B cell (primary cell): ENCODE data around the gene UBE4A. TPM values are rescaled to one million over a fixed set of nuclear protein-coding genes. Genes with fewer than 3 reads are reported as not detected.
A peak's percentile ranks its signal among the peaks of the same experiment; 100 is the strongest.

Experiments used
- ATAC-seq: fragments of 200-7000 bp; cut with Tn5 transposase; one replicate; pipeline ENCODE4 v1.10.0; 2021; ENCODE audit warnings: low read depth, mild to moderate bottlenecking, moderate number of reproducible peaks, moderate library complexity
- CTCF ChIA-PET: fragments of 350-600 bp; sonication (Branson Sonifier 250); formaldehyde crosslinking; loops from one replicate; lab custom pipeline; 2021; ENCODE audit warnings: antibody characterized with exemption, inconsistent platforms; lab: Charles Lee
- POLR2A ChIA-PET: fragments of 350-600 bp; sonication (Branson Sonifier 250); formaldehyde crosslinking; loops from one replicate; lab custom pipeline; 2021; ENCODE audit warnings: antibody characterized with exemption; lab: Charles Lee
- DNase-seq: peaks from one replicate; pipeline ENCODE4 v3.0.0; 2013
- H2AFZ ChIP-seq: 2 replicates; pipeline ENCODE4 v1.6.1; 2012; ENCODE audit warnings: mild to moderate bottlenecking, low read depth, low read length; ENCODE audit not compliant: insufficient read depth, poor library complexity, severe bottlenecking
- H3K27ac ChIP-seq, 2 donors: 1 replicate in 1 of 2; 2 replicates in 1 of 2; pipeline ENCODE4 v1.5.1; 2012 to 2013; ENCODE audit warnings: low read length in 2 of 2, mild to moderate bottlenecking in 2 of 2, moderate library complexity in 1 of 2
- H3K27me3 ChIP-seq, 4 experiments: fragments of 200-600 bp in 1 of 4; sonication (generic) in 1 of 4; replicated peaks in 1 of 4; 1 replicate in 2 of 4; 2 replicates in 2 of 4; pipeline versions ENCODE4 v1.6.1 to v1.7.0; 2013 to 2016; ENCODE audit warnings: low read length in 3 of 4, mild to moderate bottlenecking in 2 of 4, mixed read lengths in 1 of 4, moderate library complexity in 1 of 4; ENCODE audit not compliant: insufficient read depth in 4 of 4, control insufficient read depth in 3 of 4; ENCODE audit errors: control extremely low read depth in 1 of 4
- H3K36me3 ChIP-seq, 2 experiments: replicated peaks in 1 of 2; 1 replicate in 1 of 2; 2 replicates in 1 of 2; pipeline versions ENCODE4 v1.6.1 to v1.7.1; 2013; ENCODE audit warnings: low read length in 1 of 2; ENCODE audit not compliant: insufficient read depth in 2 of 2, control insufficient read depth in 1 of 2; ENCODE audit errors: control extremely low read depth in 1 of 2, extremely low read depth in 1 of 2
- H3K4me1 ChIP-seq, 2 donors: fragments of 200-600 bp in 1 of 2; sonication (generic) in 1 of 2; 1 replicate in 1 of 2; 2 replicates in 1 of 2; pipeline versions ENCODE4 v1.5.1 to v1.6.1; 2013 to 2017; ENCODE audit warnings: low read length in 2 of 2; ENCODE audit not compliant: control insufficient read depth in 2 of 2, insufficient read depth in 2 of 2
- H3K4me2 ChIP-seq: replicated peaks from 2 replicates; pipeline ENCODE3; 2012; ENCODE audit warnings: mild to moderate bottlenecking, low read depth, low read length; ENCODE audit not compliant: poor library complexity, severe bottlenecking
- H3K4me3 ChIP-seq, 5 experiments: fragments of 200-600 bp in 1 of 5; sonication (generic) in 1 of 5; 1 replicate in 3 of 5; 2 replicates in 2 of 5; pipeline versions ENCODE4 v1.5.1 to v1.7.0; 2011 to 2016; ENCODE audit warnings: low read length in 4 of 5, mild to moderate bottlenecking in 4 of 5, low read depth in 2 of 5, control low read depth in 1 of 5, moderate library complexity in 1 of 5; ENCODE audit not compliant: insufficient read depth in 1 of 5; ENCODE audit errors: control extremely low read depth in 1 of 5, extremely low read depth in 1 of 5
- H3K79me2 ChIP-seq: fragments of 200-600 bp; sonication (generic); one replicate; pipeline ENCODE4 v1.6.0; 2016; ENCODE audit warnings: low read length; ENCODE audit not compliant: control insufficient read depth, insufficient read depth
- H3K9ac ChIP-seq: fragments of 200-600 bp; sonication (generic); 2 replicates; pipeline ENCODE4 v1.6.1; 2017; ENCODE audit warnings: mild to moderate bottlenecking, low read length, moderate library complexity
- H3K9me3 ChIP-seq, 3 donors: one replicate each; pipeline versions ENCODE4 v1.6.1 to v1.7.1; 2013; ENCODE audit warnings: low read length in 2 of 3; ENCODE audit not compliant: control insufficient read depth in 2 of 3, insufficient read depth in 1 of 3; ENCODE audit errors: control extremely low read depth in 1 of 3
- H4K20me1 ChIP-seq: 2 replicates; pipeline ENCODE4 v1.6.0; 2012; ENCODE audit warnings: mild to moderate bottlenecking, low read length; ENCODE audit not compliant: insufficient read depth, control insufficient read depth, poor library complexity, severe bottlenecking
- H3K27ac Mint-ChIP-seq: one replicate; pipeline ENCODE4 v1.8.0; 2021; ENCODE audit warnings: mixed read lengths
- H3K27me3 Mint-ChIP-seq: one replicate; pipeline ENCODE4 v1.8.0; 2021; ENCODE audit warnings: mixed read lengths
- H3K4me1 Mint-ChIP-seq: one replicate; pipeline ENCODE4 v1.8.0; 2021; ENCODE audit warnings: mixed read lengths
- H3K4me3 Mint-ChIP-seq: one replicate; pipeline ENCODE4 v1.8.0; 2021; ENCODE audit warnings: mixed read lengths
- H3K9me3 Mint-ChIP-seq: one replicate; pipeline ENCODE4 v1.8.0; 2022; ENCODE audit warnings: mixed read lengths; ENCODE audit not compliant: insufficient read depth
- EZH2 ChIP-seq: IDR thresholded peaks from 2 replicates; pipeline ENCODE4 v1.6.1; 2012; ENCODE audit warnings: borderline replicate concordance, low read depth, mild to moderate bottlenecking, moderate library complexity, low read length; ENCODE audit not compliant: insufficient read depth, poor library complexity, severe bottlenecking
- WGBS: methylation state at CpG from one replicate; pipeline ENCODE4 v1.1.5; 2013; ENCODE audit warnings: missing lambda C conversion rate; ENCODE audit not compliant: insufficient coverage; 5-methylcytosine and 5-hydroxymethylcytosine counted together
- intact Hi-C: fragments of 100-400 bp; cut with micrococcal nuclease; formaldehyde crosslinking; loops from one replicate; pipeline ENCODE4 v1.10.0; 2022
- polyA plus RNA-seq: library from polyadenylated mRNA; depleted of rRNA; stranded (reverse); fragments of >200 nt; gene quantifications from 2 replicates; pipeline ENCODE4 v1.2.3, GENCODE V29; 2012
- total RNA-seq, 2 donors: library from RNA; stranded (reverse); fragments of 120-200 nt in 1 of 2; gene quantifications; 1 replicate in 1 of 2; 2 replicates in 1 of 2; pipeline versions ENCODE4 v1.2.3 to v1.2.4, GENCODE V29; 2013 to 2022
- TF ChIP-seq, protein P1 (sequence below): fragments of 200-600 bp; IDR thresholded peaks from one replicate; pipeline ENCODE4 v1.8.0; 2022; ENCODE audit warnings: antibody characterized with exemption, mild to moderate bottlenecking

The UBE4A gene
- total and polyA plus RNA-seq, 2 donors (not counting 1 experiment from before 2014, with no cell fraction given), result 14.7 to 37.3 TPM

- Mint-ChIP-seq H3K9me3 (no peaks in the 10 kb centered on the region), H3K27ac (peak overlapping the region; percentile 33), H3K4me1 (peaks cover 73% of the 10 kb centered on the region), H3K27me3 (no peaks in the 10 kb centered on the region), H3K4me3 (peak overlapping the region; percentile 4)
- Histone ChIP-seq H3K9me3 (no peaks in the 10 kb centered on the region), H3K9ac (no peak overlapping the region), H2AFZ (no peak overlapping the region), H3K4me1 (peaks cover 85 to 90% of the 10 kb centered on the region in 2 donors), H3K27me3 (no peaks in the 10 kb centered on the region), H3K4me3 (no peak overlapping the region), H4K20me1 (no peaks in the 10 kb centered on the region), H3K79me2 (no peaks in the 10 kb centered on the region), H3K27ac (peak overlapping the region in 1 of 2 donors; percentile 59), H3K4me2 (peak overlapping the region; percentile 44), H3K36me3 (no peaks in the 10 kb centered on the region)
- 0% methylated on average over 1 of the region's 1 CpG for WGBS
- DNase-seq (peak; percentile 41), ATAC-seq (no peak)
- CTCF ChIA-PET, result no interaction called here
- no peak for TF ChIP-seq EZH2
- TF ChIP-seq, protein P1, sequence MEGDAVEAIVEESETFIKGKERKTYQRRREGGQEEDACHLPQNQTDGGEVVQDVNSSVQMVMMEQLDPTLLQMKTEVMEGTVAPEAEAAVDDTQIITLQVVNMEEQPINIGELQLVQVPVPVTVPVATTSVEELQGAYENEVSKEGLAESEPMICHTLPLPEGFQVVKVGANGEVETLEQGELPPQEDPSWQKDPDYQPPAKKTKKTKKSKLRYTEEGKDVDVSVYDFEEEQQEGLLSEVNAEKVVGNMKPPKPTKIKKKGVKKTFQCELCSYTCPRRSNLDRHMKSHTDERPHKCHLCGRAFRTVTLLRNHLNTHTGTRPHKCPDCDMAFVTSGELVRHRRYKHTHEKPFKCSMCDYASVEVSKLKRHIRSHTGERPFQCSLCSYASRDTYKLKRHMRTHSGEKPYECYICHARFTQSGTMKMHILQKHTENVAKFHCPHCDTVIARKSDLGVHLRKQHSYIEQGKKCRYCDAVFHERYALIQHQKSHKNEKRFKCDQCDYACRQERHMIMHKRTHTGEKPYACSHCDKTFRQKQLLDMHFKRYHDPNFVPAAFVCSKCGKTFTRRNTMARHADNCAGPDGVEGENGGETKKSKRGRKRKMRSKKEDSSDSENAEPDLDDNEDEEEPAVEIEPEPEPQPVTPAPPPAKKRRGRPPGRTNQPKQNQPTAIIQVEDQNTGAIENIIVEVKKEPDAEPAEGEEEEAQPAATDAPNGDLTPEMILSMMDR, result no peak
- intact Hi-C loops, result no loop called here
- POLR2A ChIA-PET, result no interaction called here
Measured at GRCh38 chr11:118319337-118319707, 40.1 kb upstream of the UBE4A start.

- no peaks in the 10 kb centered on the region for H3K9me3 Mint-ChIP-seq
- peak overlapping the region; percentile 39 for H3K27ac Mint-ChIP-seq
- no peak overlapping the region for H3K9ac ChIP-seq
- H3K4me1 Mint-ChIP-seq, result peaks cover 67% of the 10 kb centered on the region
- ChIA-PET POLR2A (no interaction called here), CTCF (interaction anchor here (1.2 kb wide), 1 partner anchor 122 kb away, joined by 5 read pairs; no protein-coding TSS in a partner anchor)
- DNase-seq, result no peak
- no peaks in the 10 kb centered on the region for H4K20me1 ChIP-seq
- peak overlapping the region; percentile 16 for H3K4me2 ChIP-seq
- H3K79me2 ChIP-seq, result no peaks in the 10 kb centered on the region
- H3K4me3 ChIP-seq, result no peak overlapping the region
- WGBS, result 86% methylated on average over 3 of the region's 3 CpGs
- H3K27me3 Mint-ChIP-seq, result peaks cover 3% of the 10 kb centered on the region
- TF ChIP-seq, protein P1, result no peak
- no peak for TF ChIP-seq EZH2
- ATAC-seq, result no peak
- H2AFZ ChIP-seq, result no peak overlapping the region
- intact Hi-C loops, result no loop called here
- H3K27ac ChIP-seq, result peak overlapping the region; percentile 42 to 59
- H3K36me3 ChIP-seq, result no peaks in the 10 kb centered on the region
- H3K27me3 ChIP-seq, result no peaks in the 10 kb centered on the region
- peaks cover 79 to 82% of the 10 kb centered on the region in 2 donors for H3K4me1 ChIP-seq
- no peak overlapping the region for H3K4me3 Mint-ChIP-seq
- no peaks in the 10 kb centered on the region for H3K9me3 ChIP-seq
Measured at GRCh38 chr11:118320515-118320914, 38.9 kb upstream of the UBE4A start.
